Upper lobe of left lung (tissue), 6 donors: Measurements from ENCODE around the gene RP9. TPM values are rescaled to one million over a fixed set of nuclear protein-coding genes. Genes with fewer than 3 reads are reported as not detected.
A peak's percentile ranks its signal among the peaks of the same experiment; 100 is the strongest.

ENCODE experiments used
- ATAC-seq, 2 donors: fragments of 200-7000 bp; cut with Tn5 transposase; one replicate each; pipeline ENCODE4 v1.9.1; 2022; ENCODE audit warnings: mild to moderate bottlenecking in 2 of 2, moderate library complexity in 2 of 2; ENCODE audit not compliant: low FRiP score in 2 of 2
- DNase-seq, 2 donors: peaks; one replicate each; pipeline ENCODE4 v3.0.0-alpha.2; 2019 to 2020
- H3K27ac ChIP-seq, 4 donors: fragments of 200-600 bp; sonication (generic); one replicate each; pipeline ENCODE4 v1.5.1; 2016 to 2019
- H3K27me3 ChIP-seq, 4 donors: fragments of 200-600 bp; sonication (generic); one replicate each; pipeline ENCODE4 v1.5.1; 2017 to 2019
- H3K36me3 ChIP-seq, 4 donors: fragments of 200-600 bp; sonication (generic); one replicate each; pipeline ENCODE4 v1.5.1; 2016 to 2019
- H3K4me1 ChIP-seq, 4 donors: fragments of 200-600 bp; sonication (generic); one replicate each; pipeline ENCODE4 v1.5.1; 2018 to 2019
- H3K4me3 ChIP-seq, 4 donors: fragments of 200-600 bp; sonication (generic); one replicate each; pipeline ENCODE4 v1.5.1; 2017 to 2019; ENCODE audit warnings: mild to moderate bottlenecking in 2 of 4, moderate library complexity in 1 of 4
- H3K9me3 ChIP-seq, 4 donors: fragments of 200-600 bp; sonication (generic); one replicate each; pipeline ENCODE4 v1.5.1; 2018 to 2019
- EP300 ChIP-seq, 4 donors: sonication (generic); formaldehyde crosslinking; IDR thresholded peaks; one replicate each; pipeline ENCODE4 v1.5.1; 2017; ENCODE audit warnings: antibody characterized with exemption in 4 of 4, control low read depth in 2 of 4
- POLR2A ChIP-seq, 4 donors: fragments of 450-650 bp; IDR thresholded peaks; one replicate each; pipeline ENCODE4 v1.5.1; 2016 to 2017; ENCODE audit warnings: antibody characterized with exemption in 4 of 4, mild to moderate bottlenecking in 2 of 4
- POLR2AphosphoS5 ChIP-seq, 2 donors: sonication (generic); formaldehyde crosslinking; IDR thresholded peaks; one replicate each; pipeline ENCODE4 v1.5.1; 2017; ENCODE audit warnings: antibody characterized with exemption in 2 of 2
- WGBS, 2 donors: methylation state at CpG; one replicate each; pipeline ENCODE4 v1.1.5; 2017 to 2018; 5-methylcytosine and 5-hydroxymethylcytosine counted together
- total RNA-seq, 6 donors: library from RNA; depleted of rRNA in 4 of 6; stranded (reverse); fragments of >200 nt in 4 of 6; gene quantifications; one replicate each; pipeline versions ENCODE4 v1.1.0 to v1.2.1, GENCODE V29; 2016 to 2021
- TF ChIP-seq, protein P1 (sequence below), 6 experiments: fragments of 450-650 bp in 4 of 6; fragments of 200-600 bp in 2 of 6; sonication (generic) in 2 of 6; IDR thresholded peaks; one replicate each; pipeline ENCODE4 v1.5.1; 2016 to 2019; ENCODE audit warnings: antibody characterized with exemption in 6 of 6
- donor health status: DM: no; HTN: no; CAD: no; lungs with moderate emphysema.
- donor health status: DM: no; HTN: yes; CAD: no; lungs with severe emphysema.

Gene RP9
- total RNA-seq, 6 donors from 2014 or later = 5.9 to 15.7 (median 11.9) TPM

DNA sequence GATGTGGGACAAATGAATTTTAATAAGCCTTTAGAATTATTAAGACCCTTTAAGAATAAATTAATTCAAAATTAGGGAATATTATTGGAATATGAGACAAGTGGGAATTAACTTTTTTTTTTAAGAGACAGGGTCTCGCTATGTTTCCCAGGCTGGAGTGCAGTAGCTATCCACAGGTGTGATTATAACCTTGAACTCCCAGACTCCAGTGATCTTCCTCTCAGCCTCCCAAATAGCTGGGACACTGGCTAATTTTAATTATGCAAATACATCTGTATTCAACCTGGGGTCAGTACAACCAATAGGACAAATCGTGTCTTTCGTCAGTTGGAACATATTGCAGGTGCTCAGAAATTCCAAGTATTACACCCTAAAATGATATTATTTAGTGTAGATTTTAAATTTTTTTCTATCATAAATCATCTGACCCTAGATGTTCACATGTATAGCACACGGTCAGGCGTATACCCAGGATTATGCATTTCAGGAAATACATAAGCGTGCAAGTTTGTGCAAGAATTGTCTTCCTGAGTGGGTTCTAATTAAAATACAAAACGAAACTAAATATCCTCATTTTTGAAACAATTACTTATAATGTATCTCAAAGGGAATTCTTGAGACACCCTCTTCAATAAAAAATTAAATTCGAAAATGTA, 47.8 kb downstream of the RP9 start:
- Histone ChIP-seq H3K9me3 (peaks cover 0 to 5% (median 0%) of the 10 kb centered on the region in 4 donors), H3K27ac (peak overlapping the region in 2 of 4 donors; percentile 94 to 98), H3K4me3 (peak overlapping the region; percentile 89 to 98 (median 96)), H3K4me1 (peaks cover 16 to 33% (median 22%) of the 10 kb centered on the region in 4 donors), H3K27me3 (no peaks in the 10 kb centered on the region), H3K36me3 (no peaks in the 10 kb centered on the region)
- no peak for ATAC-seq
- DNase-seq = no peak
- WGBS, 2 donors = 22 to 26% methylated on average over 8 of the region's 8 CpGs
- TF ChIP-seq EP300 (IDR thresholded peaks at IDR 0.05) = no peak
- TF ChIP-seq POLR2A (IDR thresholded peaks at IDR 0.05) = no peak
- no peak for TF ChIP-seq POLR2AphosphoS5 (IDR thresholded peaks at IDR 0.05)
- TF ChIP-seq, protein P1, sequence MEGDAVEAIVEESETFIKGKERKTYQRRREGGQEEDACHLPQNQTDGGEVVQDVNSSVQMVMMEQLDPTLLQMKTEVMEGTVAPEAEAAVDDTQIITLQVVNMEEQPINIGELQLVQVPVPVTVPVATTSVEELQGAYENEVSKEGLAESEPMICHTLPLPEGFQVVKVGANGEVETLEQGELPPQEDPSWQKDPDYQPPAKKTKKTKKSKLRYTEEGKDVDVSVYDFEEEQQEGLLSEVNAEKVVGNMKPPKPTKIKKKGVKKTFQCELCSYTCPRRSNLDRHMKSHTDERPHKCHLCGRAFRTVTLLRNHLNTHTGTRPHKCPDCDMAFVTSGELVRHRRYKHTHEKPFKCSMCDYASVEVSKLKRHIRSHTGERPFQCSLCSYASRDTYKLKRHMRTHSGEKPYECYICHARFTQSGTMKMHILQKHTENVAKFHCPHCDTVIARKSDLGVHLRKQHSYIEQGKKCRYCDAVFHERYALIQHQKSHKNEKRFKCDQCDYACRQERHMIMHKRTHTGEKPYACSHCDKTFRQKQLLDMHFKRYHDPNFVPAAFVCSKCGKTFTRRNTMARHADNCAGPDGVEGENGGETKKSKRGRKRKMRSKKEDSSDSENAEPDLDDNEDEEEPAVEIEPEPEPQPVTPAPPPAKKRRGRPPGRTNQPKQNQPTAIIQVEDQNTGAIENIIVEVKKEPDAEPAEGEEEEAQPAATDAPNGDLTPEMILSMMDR (IDR thresholded peaks at IDR 0.05) = no peak

GRCh38 chr7:33059635-33060034, 49.6 kb downstream of the RP9 start:
- Histone ChIP-seq H3K36me3 (no peaks in the 10 kb centered on the region), H3K9me3 (no peaks in the 10 kb centered on the region), H3K27ac (no peak overlapping the region), H3K27me3 (no peaks in the 10 kb centered on the region), H3K4me1 (peaks cover 16 to 33% (median 22%) of the 10 kb centered on the region in 4 donors), H3K4me3 (no peak overlapping the region)
- 49 to 100% methylated on average over 4 of the region's 4 CpGs for WGBS, 2 donors
- no peak for TF ChIP-seq POLR2AphosphoS5 (IDR thresholded peaks at IDR 0.05)
- no peak for TF ChIP-seq POLR2A (IDR thresholded peaks at IDR 0.05)
- TF ChIP-seq, protein P1 (IDR thresholded peaks at IDR 0.05) = no peak
- no peak for TF ChIP-seq EP300 (IDR thresholded peaks at IDR 0.05)
- ATAC-seq (no peak), DNase-seq (no peak)

DNA sequence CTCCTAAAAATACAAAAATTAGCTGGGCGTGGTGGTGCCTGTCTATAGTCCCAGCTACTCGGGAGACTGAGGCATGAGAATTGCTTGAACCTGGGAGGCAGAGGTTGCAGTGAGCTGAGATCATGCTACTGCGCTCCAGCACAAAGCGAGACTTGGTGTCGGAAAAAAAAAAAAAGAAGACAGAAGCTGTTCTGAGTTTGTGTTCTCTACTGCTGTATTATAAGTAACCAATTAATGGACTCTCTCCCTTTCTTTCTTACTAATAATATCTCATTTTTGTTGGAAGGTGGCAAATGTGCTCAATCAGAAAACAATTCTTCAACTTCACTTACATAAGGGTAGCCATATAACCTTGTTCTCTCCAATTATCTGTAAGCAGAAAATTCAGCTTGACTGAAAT, 54.0 kb downstream of the RP9 start:
- DNase-seq = no peak
- 96 to 100% methylated on average over 5 of the region's 5 CpGs for WGBS, 2 donors
- H3K27ac ChIP-seq = peak overlapping the region in 1 of 4 donors; percentile 58
- ATAC-seq = no peak
- no peak overlapping the region for H3K4me3 ChIP-seq
- peaks cover 10 to 29% (median 25%) of the 10 kb centered on the region in 4 donors for H3K4me1 ChIP-seq
- TF ChIP-seq POLR2A (IDR thresholded peaks at IDR 0.05) = no peak
- no peaks in the 10 kb centered on the region for H3K9me3 ChIP-seq
- H3K27me3 ChIP-seq = no peaks in the 10 kb centered on the region
- no peaks in the 10 kb centered on the region for H3K36me3 ChIP-seq

GRCh38 chr7:33054261-33054964, 54.8 kb downstream of the RP9 start:
- H3K4me1 ChIP-seq = peaks cover 12 to 29% (median 27%) of the 10 kb centered on the region in 4 donors
- TF ChIP-seq EP300 (IDR thresholded peaks at IDR 0.05) (no peak), POLR2AphosphoS5 (IDR thresholded peaks at IDR 0.05) (no peak), POLR2A (IDR thresholded peaks at IDR 0.05) (no peak)
- TF ChIP-seq, protein P1 (IDR thresholded peaks at IDR 0.05) = no peak
- no peak overlapping the region for H3K4me3 ChIP-seq
- peak overlapping the region in 2 of 4 donors; percentile 32 to 58 for H3K27ac ChIP-seq
- ATAC-seq (no peak), DNase-seq (no peak)
- WGBS, 2 donors = 77 to 85% methylated on average over 2 of the region's 2 CpGs
- no peaks in the 10 kb centered on the region for H3K9me3 ChIP-seq
- no peaks in the 10 kb centered on the region for H3K27me3 ChIP-seq
- H3K36me3 ChIP-seq = no peaks in the 10 kb centered on the region

DNA sequence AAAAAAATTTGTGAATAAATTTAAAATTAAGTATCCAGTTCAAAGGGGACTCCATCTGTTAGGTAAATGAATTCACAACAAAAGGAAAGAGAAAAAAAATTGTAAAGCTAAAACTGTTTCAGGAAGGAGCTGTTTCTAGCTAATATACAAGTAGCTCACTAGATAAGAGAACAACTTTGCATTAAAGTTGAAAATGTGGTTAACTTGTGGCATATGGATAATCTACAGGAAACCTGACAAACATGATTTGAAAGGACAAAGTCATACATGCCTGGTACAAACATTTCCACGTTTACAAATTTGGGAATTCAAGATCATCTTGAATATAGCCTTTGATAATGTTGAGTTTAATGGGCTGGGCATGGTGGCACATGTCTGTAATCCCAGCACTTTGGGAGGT, 55.5 kb downstream of the RP9 start:
- ATAC-seq (no peak), DNase-seq (no peak)
- H3K4me1 ChIP-seq = peaks cover 12 to 29% (median 25%) of the 10 kb centered on the region in 4 donors
- H3K36me3 ChIP-seq = no peaks in the 10 kb centered on the region
- TF ChIP-seq, protein P1 (IDR thresholded peaks at IDR 0.05) = no peak
- TF ChIP-seq POLR2A (IDR thresholded peaks at IDR 0.05) = no peak
- TF ChIP-seq POLR2AphosphoS5 (IDR thresholded peaks at IDR 0.05) = no peak
- H3K27me3 ChIP-seq = no peaks in the 10 kb centered on the region
- H3K27ac ChIP-seq = peak overlapping the region in 2 of 4 donors; percentile 32 to 58
- WGBS, 2 donors = 35 to 40% methylated on average over 1 of the region's 1 CpG
- no peaks in the 10 kb centered on the region for H3K9me3 ChIP-seq
- no peak overlapping the region for H3K4me3 ChIP-seq
